ENCODE data around the gene CLDN25.

CLDN25 gene

DNA sequence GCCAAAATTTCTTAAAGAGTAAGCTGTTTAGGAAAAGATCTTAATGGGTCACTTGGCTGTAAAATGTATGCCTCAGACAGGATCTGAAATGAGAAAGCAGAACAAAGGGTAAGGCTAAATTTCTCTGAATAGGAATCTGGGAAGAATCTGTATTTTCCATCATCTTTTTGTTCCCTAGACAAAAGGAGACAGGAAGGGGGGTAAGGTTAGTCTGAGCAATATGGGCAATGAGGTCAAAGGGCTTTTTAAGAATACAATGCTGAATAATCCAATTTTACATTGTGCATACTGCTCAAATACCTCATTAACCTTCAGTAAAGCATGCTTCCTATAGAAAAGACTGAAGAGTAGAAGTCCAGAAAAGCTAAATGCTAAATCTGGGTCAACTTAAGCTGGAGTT, 34.6 kb downstream of the CLDN25 start:
- Histone ChIP-seq H3K27ac (ENCODE audit: low read length) (no peak overlapping the region), H3K4me3 (ENCODE audit: low read length) (no peak overlapping the region), H3K4me1 (ENCODE audit: control insufficient read depth, low read depth, low read length) (peaks cover 3% of the 10 kb centered on the region), H3K27me3 (ENCODE audit: control insufficient read depth, insufficient read depth, low read length) (no peaks in the 10 kb centered on the region), H3K36me3 (ENCODE audit: control insufficient read depth, low read depth, low read length) (peaks cover 58% of the 10 kb centered on the region), H3K9me3 (ENCODE audit: control insufficient read depth, low read depth, low read length) (no peaks in the 10 kb centered on the region), H3K9ac (ENCODE audit: low read length) (no peak overlapping the region)

DNA sequence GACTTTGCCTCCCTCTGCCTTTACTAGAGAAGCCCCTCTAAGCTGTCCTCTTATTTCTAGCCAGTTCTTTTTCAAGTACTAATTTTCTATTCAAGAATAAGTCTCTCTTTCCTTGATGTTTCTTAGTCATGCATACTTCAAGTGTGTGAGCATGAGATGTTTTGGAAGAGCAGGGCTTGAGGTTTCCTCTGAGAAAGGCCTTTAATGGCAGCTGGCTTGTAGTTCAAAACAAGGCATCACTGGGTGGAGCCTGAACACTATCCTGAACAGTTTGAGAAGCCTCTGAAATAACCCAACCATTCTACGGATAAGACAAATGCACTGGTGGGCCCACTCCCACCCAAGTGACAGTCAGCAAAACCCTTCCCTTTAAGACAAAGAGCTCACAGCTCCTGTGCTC, 37.6 kb downstream of the CLDN25 start:
- Histone ChIP-seq H3K27ac (ENCODE audit: low read length) (no peak overlapping the region), H3K36me3 (ENCODE audit: control insufficient read depth, low read depth, low read length) (peaks cover 65% of the 10 kb centered on the region), H3K4me1 (ENCODE audit: control insufficient read depth, low read depth, low read length) (peaks cover 3% of the 10 kb centered on the region), H3K4me3 (ENCODE audit: low read length) (no peak overlapping the region), H3K9ac (ENCODE audit: low read length) (no peak overlapping the region), H3K9me3 (ENCODE audit: control insufficient read depth, low read depth, low read length) (no peaks in the 10 kb centered on the region), H3K27me3 (ENCODE audit: control insufficient read depth, insufficient read depth, low read length) (no peaks in the 10 kb centered on the region)

DNA sequence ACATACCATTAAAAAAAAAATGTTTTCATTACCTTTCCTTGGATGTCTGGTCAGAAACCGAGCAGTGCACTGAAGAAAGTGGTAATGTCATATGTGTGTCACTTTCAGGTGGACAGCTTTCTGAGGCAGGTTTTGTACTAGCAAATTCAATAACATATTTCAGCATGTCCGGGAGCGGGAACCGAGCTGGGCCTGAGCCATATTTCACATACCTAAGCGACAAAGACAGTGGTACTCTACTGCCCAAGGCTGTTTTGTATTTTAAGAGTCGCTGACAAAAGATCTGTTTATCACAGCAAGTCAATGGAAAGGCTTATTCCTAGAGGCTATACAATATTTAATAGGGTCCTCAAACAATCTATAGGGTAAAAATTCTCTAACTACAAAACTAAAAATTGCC, 38.0 kb downstream of the CLDN25 start:
- no peaks in the 10 kb centered on the region for H3K27me3 ChIP-seq (ENCODE audit: control insufficient read depth, insufficient read depth, low read length)
- H3K36me3 ChIP-seq (ENCODE audit: control insufficient read depth, low read depth, low read length) = peaks cover 65% of the 10 kb centered on the region
- no peak overlapping the region for H3K27ac ChIP-seq (ENCODE audit: low read length)

DNA sequence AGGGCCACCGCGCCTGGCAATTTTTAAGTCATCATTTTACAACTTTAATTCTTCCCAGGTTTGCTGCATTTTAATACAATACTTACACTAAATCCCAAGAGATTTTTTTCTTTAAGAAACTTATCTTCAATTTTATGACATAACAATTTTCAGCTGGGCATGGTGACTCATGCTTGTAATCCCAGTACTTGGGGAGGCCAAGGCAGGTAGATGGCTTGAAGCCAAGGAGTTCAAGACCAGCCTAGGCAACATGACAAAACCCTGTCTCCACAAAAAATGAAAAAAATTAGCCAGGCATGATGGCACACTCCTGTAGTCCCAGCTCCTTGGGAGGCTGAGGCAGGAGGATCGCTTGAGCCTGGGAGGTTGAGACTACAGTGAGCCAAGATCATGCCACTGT, 38.8 kb downstream of the CLDN25 start:
- Histone ChIP-seq H3K4me3 (ENCODE audit: low read length) (no peak overlapping the region), H3K4me1 (ENCODE audit: control insufficient read depth, low read depth, low read length) (peaks cover 3% of the 10 kb centered on the region), H3K36me3 (ENCODE audit: control insufficient read depth, low read depth, low read length) (peaks cover 65% of the 10 kb centered on the region), H3K27me3 (ENCODE audit: control insufficient read depth, insufficient read depth, low read length) (no peaks in the 10 kb centered on the region), H3K9me3 (ENCODE audit: control insufficient read depth, low read depth, low read length) (no peaks in the 10 kb centered on the region), H3K9ac (ENCODE audit: low read length) (no peak overlapping the region), H3K27ac (ENCODE audit: low read length) (no peak overlapping the region)

More for the DNA sequence above, 38.0 kb downstream of the CLDN25 start:
- Histone ChIP-seq H3K9ac (ENCODE audit: low read length) (no peak overlapping the region), H3K9me3 (ENCODE audit: control insufficient read depth, low read depth, low read length) (no peaks in the 10 kb centered on the region), H3K4me1 (ENCODE audit: control insufficient read depth, low read depth, low read length) (peaks cover 3% of the 10 kb centered on the region), H3K4me3 (ENCODE audit: low read length) (no peak overlapping the region)

DNA sequence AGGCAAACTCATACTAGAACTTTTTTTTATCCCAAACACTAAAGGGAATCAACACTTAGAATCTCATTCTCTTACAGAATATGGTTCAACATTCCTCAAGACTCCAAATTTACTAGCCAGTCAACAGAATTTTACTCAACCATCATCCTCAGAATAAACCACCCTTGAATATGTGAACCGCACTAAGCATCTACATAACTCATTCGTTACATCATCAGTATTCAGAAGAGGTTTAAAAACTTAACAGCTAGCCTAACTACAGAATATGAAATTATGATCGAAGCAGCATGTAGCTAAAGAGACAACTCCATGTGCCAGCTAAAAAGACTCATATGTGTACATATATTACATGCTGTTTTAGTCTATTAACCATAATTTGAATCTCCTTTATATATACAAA, 47.9 kb downstream of the CLDN25 start:
- Histone ChIP-seq H3K9me3 (ENCODE audit: control insufficient read depth, low read depth, low read length) (no peaks in the 10 kb centered on the region), H3K36me3 (ENCODE audit: control insufficient read depth, low read depth, low read length) (peaks cover 84% of the 10 kb centered on the region), H3K4me1 (ENCODE audit: control insufficient read depth, low read depth, low read length) (no peaks in the 10 kb centered on the region), H3K9ac (ENCODE audit: low read length) (no peak overlapping the region), H3K27ac (ENCODE audit: low read length) (no peak overlapping the region), H3K4me3 (ENCODE audit: low read length) (no peak overlapping the region), H3K27me3 (ENCODE audit: control insufficient read depth, insufficient read depth, low read length) (no peaks in the 10 kb centered on the region)

DNA sequence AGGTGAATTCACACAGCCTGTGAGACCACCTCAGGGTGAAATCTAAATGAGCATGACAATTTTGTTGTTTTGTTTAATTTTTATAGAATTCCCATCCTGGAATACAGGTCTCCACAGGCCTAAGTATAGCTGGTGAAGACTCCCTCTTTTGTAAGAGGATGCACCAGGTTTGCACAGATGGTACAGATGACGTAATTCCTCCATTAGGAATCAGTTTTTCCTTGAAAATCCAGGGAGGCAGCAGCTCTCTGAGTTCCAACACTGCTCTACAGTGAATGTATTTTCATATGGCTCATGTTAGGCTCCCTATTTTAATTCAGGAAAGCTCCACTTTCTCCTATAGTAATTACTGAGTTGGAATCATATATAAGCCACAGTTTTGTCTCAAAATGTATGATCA, 48.6 kb downstream of the CLDN25 start:
- Histone ChIP-seq H3K9ac (ENCODE audit: low read length) (no peak overlapping the region), H3K27me3 (ENCODE audit: control insufficient read depth, insufficient read depth, low read length) (no peaks in the 10 kb centered on the region), H3K4me1 (ENCODE audit: control insufficient read depth, low read depth, low read length) (no peaks in the 10 kb centered on the region), H3K27ac (ENCODE audit: low read length) (no peak overlapping the region), H3K4me3 (ENCODE audit: low read length) (no peak overlapping the region), H3K36me3 (ENCODE audit: control insufficient read depth, low read depth, low read length) (peaks cover 82% of the 10 kb centered on the region), H3K9me3 (ENCODE audit: control insufficient read depth, low read depth, low read length) (no peaks in the 10 kb centered on the region)

DNA sequence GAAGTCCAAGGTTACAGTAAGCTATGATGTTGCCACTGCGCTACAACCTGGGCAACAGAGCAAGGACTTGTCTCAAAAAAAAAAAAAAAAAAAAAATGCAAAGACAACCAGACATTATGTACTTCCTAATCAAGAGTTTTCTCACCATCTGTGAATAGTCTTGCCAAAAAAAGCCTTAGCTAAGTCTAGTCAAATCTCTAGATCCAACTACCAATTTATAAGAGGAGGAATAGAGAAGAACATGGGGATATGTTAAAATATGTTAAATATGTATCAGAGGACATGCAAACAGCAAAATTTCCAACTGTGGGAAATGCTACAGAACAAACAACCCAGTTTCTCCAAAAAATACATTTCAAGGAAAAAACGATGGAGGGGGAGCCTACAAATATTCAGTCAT, 50.2 kb downstream of the CLDN25 start:
- no peaks in the 10 kb centered on the region for H3K9me3 ChIP-seq (ENCODE audit: control insufficient read depth, low read depth, low read length)
- no peaks in the 10 kb centered on the region for H3K27me3 ChIP-seq (ENCODE audit: control insufficient read depth, insufficient read depth, low read length)
- no peaks in the 10 kb centered on the region for H3K4me1 ChIP-seq (ENCODE audit: control insufficient read depth, low read depth, low read length)
- H3K36me3 ChIP-seq (ENCODE audit: control insufficient read depth, low read depth, low read length) = peaks cover 85% of the 10 kb centered on the region
- H3K4me3 ChIP-seq (ENCODE audit: low read length) = no peak overlapping the region
- H3K27ac ChIP-seq (ENCODE audit: low read length) = no peak overlapping the region
- no peak overlapping the region for H3K9ac ChIP-seq (ENCODE audit: low read length)
